Right lobe of liver (tissue), 6 donors: ENCODE results near the gene APBB2. TPM values are rescaled to one million over a fixed set of nuclear protein-coding genes. Genes with fewer than 3 reads are reported as not detected.

Source experiments
- ATAC-seq, 4 donors: fragments of 200-7000 bp; cut with Tn5 transposase; one replicate each; pipeline ENCODE4 v1.9.1; 2020; ENCODE audit warnings: mild to moderate bottlenecking in 4 of 4, moderate library complexity in 4 of 4
- DNase-seq, 3 donors: peaks; one replicate each; pipeline ENCODE4 v3.0.0-alpha.2; 2020
- H3K27ac ChIP-seq, 3 donors: fragments of 200-600 bp; one replicate each; pipeline ENCODE4 v1.8.0; 2022
- H3K27me3 ChIP-seq, 2 donors: fragments of 200-600 bp; one replicate each; pipeline ENCODE4 v1.8.0; 2022
- H3K36me3 ChIP-seq, 4 donors: fragments of 200-600 bp; sonication (generic) in 1 of 4; one replicate each; pipeline versions ENCODE4 v1.5.1 to v1.8.0; 2017 to 2022; ENCODE audit warnings: control low read depth in 1 of 4
- H3K4me1 ChIP-seq, 4 donors: fragments of 200-600 bp; sonication (generic) in 1 of 4; one replicate each; pipeline versions ENCODE4 v1.5.1 to v1.8.0; 2017 to 2022; ENCODE audit warnings: control low read depth in 1 of 4
- H3K4me3 ChIP-seq, 3 donors: fragments of 200-600 bp; one replicate each; pipeline ENCODE4 v1.8.0; 2022
- H3K9me3 ChIP-seq, 4 donors: fragments of 200-600 bp; sonication (generic) in 1 of 4; one replicate each; pipeline versions ENCODE4 v1.5.1 to v1.8.0; 2017 to 2022; ENCODE audit warnings: control low read depth in 1 of 4
- CTCF ChIP-seq, 4 donors: fragments of 200-600 bp in 3 of 4; fragments of 450-650 bp in 1 of 4; IDR thresholded peaks; one replicate each; pipeline versions ENCODE4 v1.5.1 to v1.8.0; 2016 to 2022; ENCODE audit warnings: antibody characterized with exemption in 4 of 4, mild to moderate bottlenecking in 2 of 4
- POLR2A ChIP-seq: fragments of 450-650 bp; IDR thresholded peaks from one replicate; pipeline ENCODE4 v1.6.1; 2017; ENCODE audit warnings: antibody characterized with exemption, mild to moderate bottlenecking
- WGBS: methylation state at CpG from one replicate; pipeline ENCODE4 v1.1.6; 2018; ENCODE audit warnings: low coverage, low lambda C conversion rate; ENCODE audit not compliant: insufficient coverage; ENCODE audit errors: missing lambda C conversion rate; 5-methylcytosine and 5-hydroxymethylcytosine counted together
- intact Hi-C, 2 donors: fragments of 100-400 bp; cut with DNase I; formaldehyde crosslinking; loops; one replicate each; pipeline versions ENCODE4 v1.11.2 to v1.14.1; 2022
- total RNA-seq, 6 experiments: library from RNA; depleted of rRNA in 2 of 6; stranded (reverse); fragments of >200 nt in 2 of 6; fragmentation: NEBNext Ultra II Directional in 3 of 6; extraction: Animal tissue kit (Norgen Biotek cat#: 25700) in 3 of 6; gene quantifications; one replicate each; pipeline versions ENCODE4 v1.1.0 to v1.2.4, GENCODE V29; 2016 to 2023
- donor health status: DM: no; HTN: yes; CAD: no.
- donor health status: DM: no; HTN: no; CAD: no.
- donor health status: DM: no; HTN: no; CAD: no.
- donor health status: DM: no; HTN: yes; CAD: no.
- donor health status: DM: no; HTN: yes; CAD: no.

Gene APBB2
- total RNA-seq, 6 experiments from 2014 or later, result 14.1 to 27.9 (median 25.1) TPM

DNA sequence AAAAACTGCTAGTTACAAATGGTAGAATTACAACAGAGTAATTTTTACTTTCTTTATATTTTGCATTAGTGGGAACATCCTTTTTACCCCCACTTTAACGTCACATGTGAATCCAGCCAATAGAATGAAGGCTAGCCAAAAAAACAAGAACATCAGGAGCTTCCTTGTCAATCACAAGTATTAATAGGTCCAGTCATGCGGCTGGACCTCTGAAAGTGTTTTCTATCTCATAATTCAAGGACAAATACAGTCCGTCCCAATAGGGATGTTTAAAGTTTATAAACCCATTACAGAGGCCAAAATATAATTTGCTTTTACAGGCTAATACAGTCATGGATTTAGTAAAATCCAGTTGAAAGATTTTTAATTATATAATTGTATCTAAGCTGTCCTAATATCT, 110.7 kb downstream of the APBB2 start:
- 72% methylated on average over 3 of the region's 3 CpGs for WGBS
- no peak overlapping the region for H3K27ac ChIP-seq

GRCh38 chr4:41102414-41103092, 111.8 kb downstream of the APBB2 start:
- Histone ChIP-seq H3K27me3 (no peaks in the 10 kb centered on the region), H3K36me3 (no peaks in the 10 kb centered on the region), H3K4me1 (peaks cover 0 to 39% (median 19%) of the 10 kb centered on the region in 4 donors), H3K9me3 (no peaks in the 10 kb centered on the region), H3K27ac (no peak overlapping the region), H3K4me3 (no peak overlapping the region)
- intact Hi-C loops, result no loop called here
- no peak for DNase-seq
- TF ChIP-seq POLR2A, result no peak
- TF ChIP-seq CTCF (IDR thresholded peaks at IDR 0.05), result no peak
- 89% methylated on average over 9 of the region's 9 CpGs for WGBS
- ATAC-seq, result no peak

More for the DNA sequence above, 110.7 kb downstream of the APBB2 start:
- Histone ChIP-seq H3K4me1 (peaks cover 0 to 33% (median 14%) of the 10 kb centered on the region in 4 donors), H3K27me3 (no peaks in the 10 kb centered on the region), H3K36me3 (no peaks in the 10 kb centered on the region), H3K9me3 (no peaks in the 10 kb centered on the region), H3K4me3 (no peak overlapping the region)
- intact Hi-C loops, result no loop called here
- ATAC-seq (no peak), DNase-seq (no peak)
- TF ChIP-seq POLR2A, result no peak
- no peak for TF ChIP-seq CTCF (IDR thresholded peaks at IDR 0.05)

GRCh38 chr4:41098093-41099048, 116.0 kb downstream of the APBB2 start:
- peak overlapping the region in 2 of 3 donors; percentile 8 to 10 for H3K27ac ChIP-seq
- intact Hi-C loops, result no loop called here

DNA sequence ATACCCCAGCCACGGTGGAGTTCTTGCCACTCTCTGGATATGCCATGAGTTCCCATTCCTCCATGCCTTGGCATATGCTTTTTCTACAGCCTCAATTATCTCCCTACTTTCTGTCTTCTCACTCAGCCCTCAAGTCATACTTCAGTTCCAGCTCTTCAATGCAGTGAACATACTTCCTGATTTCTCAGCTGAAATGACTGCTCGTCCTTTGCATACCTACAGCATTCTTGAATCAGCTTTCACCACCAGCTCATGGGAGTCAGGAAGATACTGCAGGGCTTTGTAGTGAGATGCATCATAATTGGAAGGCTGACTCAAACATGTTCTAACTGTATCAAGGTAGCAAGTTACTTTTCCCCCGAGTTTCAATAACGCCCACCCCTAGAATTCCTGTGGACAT, 118.4 kb downstream of the APBB2 start:
- no peaks in the 10 kb centered on the region for H3K36me3 ChIP-seq
- TF ChIP-seq CTCF (IDR thresholded peaks at IDR 0.05) (no peak), POLR2A (no peak)
- ATAC-seq, result no peak
- intact Hi-C loops, result no loop called here
- H3K27ac ChIP-seq, result no peak overlapping the region
- H3K9me3 ChIP-seq, result no peaks in the 10 kb centered on the region
- no peaks in the 10 kb centered on the region for H3K27me3 ChIP-seq
- WGBS, result 87% methylated on average over 4 of the region's 4 CpGs
- H3K4me3 ChIP-seq, result no peak overlapping the region
- peaks cover 0 to 27% (median 14%) of the 10 kb centered on the region in 4 donors for H3K4me1 ChIP-seq
- no peak for DNase-seq

More at GRCh38 chr4:41098093-41099048, 116.0 kb downstream of the APBB2 start:
- H3K36me3 ChIP-seq, result no peaks in the 10 kb centered on the region
- no peak for DNase-seq
- peak; percentile 43 to 77 (median 57) for ATAC-seq
- H3K27me3 ChIP-seq, result no peaks in the 10 kb centered on the region
- H3K9me3 ChIP-seq, result no peaks in the 10 kb centered on the region
- peaks cover 0 to 27% (median 14%) of the 10 kb centered on the region in 4 donors for H3K4me1 ChIP-seq
- WGBS, result 48% methylated on average over 5 of the region's 5 CpGs
- TF ChIP-seq POLR2A, result no peak
- TF ChIP-seq CTCF (IDR thresholded peaks at IDR 0.05), result no peak
- H3K4me3 ChIP-seq, result no peak overlapping the region
